Gastroesophageal sphincter (tissue), 3 donors: ENCODE data around the gene INO80.

Experiments
- EP300 ChIP-seq: sonication (generic); formaldehyde crosslinking; IDR thresholded peaks from one replicate; pipeline ENCODE4 v1.6.1; 2017; ENCODE audit warnings: antibody characterized with exemption, mild to moderate bottlenecking
- POLR2A ChIP-seq, 2 donors: fragments of 450-650 bp; IDR thresholded peaks; one replicate each; pipeline ENCODE4 v1.6.1; 2017; ENCODE audit warnings: antibody characterized with exemption in 2 of 2, mild to moderate bottlenecking in 2 of 2, moderate library complexity in 1 of 2
- POLR2AphosphoS5 ChIP-seq: sonication (generic); formaldehyde crosslinking; IDR thresholded peaks from one replicate; pipeline ENCODE4 v1.6.1; 2017; ENCODE audit warnings: antibody characterized with exemption
- TF ChIP-seq, protein P1 (sequence below), 4 experiments: fragments of 200-600 bp in 2 of 4; fragments of 450-650 bp in 2 of 4; sonication (generic) in 1 of 4; IDR thresholded peaks; one replicate each; pipeline ENCODE4 v1.5.1; 2017 to 2019; ENCODE audit warnings: antibody characterized with exemption in 4 of 4, mild to moderate bottlenecking in 2 of 4, moderate library complexity in 2 of 4

- TF ChIP-seq POLR2AphosphoS5 (no peak), EP300 (no peak), POLR2A (IDR thresholded peaks at IDR 0.05) (no peak)
- TF ChIP-seq, protein P1, sequence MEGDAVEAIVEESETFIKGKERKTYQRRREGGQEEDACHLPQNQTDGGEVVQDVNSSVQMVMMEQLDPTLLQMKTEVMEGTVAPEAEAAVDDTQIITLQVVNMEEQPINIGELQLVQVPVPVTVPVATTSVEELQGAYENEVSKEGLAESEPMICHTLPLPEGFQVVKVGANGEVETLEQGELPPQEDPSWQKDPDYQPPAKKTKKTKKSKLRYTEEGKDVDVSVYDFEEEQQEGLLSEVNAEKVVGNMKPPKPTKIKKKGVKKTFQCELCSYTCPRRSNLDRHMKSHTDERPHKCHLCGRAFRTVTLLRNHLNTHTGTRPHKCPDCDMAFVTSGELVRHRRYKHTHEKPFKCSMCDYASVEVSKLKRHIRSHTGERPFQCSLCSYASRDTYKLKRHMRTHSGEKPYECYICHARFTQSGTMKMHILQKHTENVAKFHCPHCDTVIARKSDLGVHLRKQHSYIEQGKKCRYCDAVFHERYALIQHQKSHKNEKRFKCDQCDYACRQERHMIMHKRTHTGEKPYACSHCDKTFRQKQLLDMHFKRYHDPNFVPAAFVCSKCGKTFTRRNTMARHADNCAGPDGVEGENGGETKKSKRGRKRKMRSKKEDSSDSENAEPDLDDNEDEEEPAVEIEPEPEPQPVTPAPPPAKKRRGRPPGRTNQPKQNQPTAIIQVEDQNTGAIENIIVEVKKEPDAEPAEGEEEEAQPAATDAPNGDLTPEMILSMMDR (IDR thresholded peaks at IDR 0.05): no peak
These were observed 109.6 kb downstream of the INO80 start for GRCh38 chr15:41006479-41006878.
